Neural cell (in vitro differentiated cells): ENCODE data around the gene RAC3.

Experiments
- EP300 ChIP-seq: fragments of 450-650 bp; conservative IDR thresholded peaks from 2 replicates; pipeline ENCODE4 v1.6.1; 2014; ENCODE audit warnings: antibody characterized with exemption, mild to moderate bottlenecking, moderate library complexity; ENCODE audit not compliant: poor library complexity, severe bottlenecking
- EZH2 ChIP-seq: fragments of 200-600, 300-800 bp; shearing (Covaris generic), sonication (generic); IDR thresholded peaks from 2 replicates; pipeline ENCODE4 v1.6.1; 2014; ENCODE audit warnings: antibody characterized with exemption, low read length, borderline replicate concordance, mild to moderate bottlenecking; ENCODE audit not compliant: insufficient read depth, poor library complexity, severe bottlenecking
- POLR2AphosphoS5 ChIP-seq: IDR thresholded peaks from 2 replicates; pipeline ENCODE4 v1.6.1; 2012
- RAD21 ChIP-seq: fragments of 450-650 bp; conservative IDR thresholded peaks from 2 replicates; pipeline ENCODE4 v1.6.1; 2014; ENCODE audit warnings: antibody characterized with exemption, mild to moderate bottlenecking, moderate library complexity
- REST ChIP-seq: IDR thresholded peaks from 2 replicates; pipeline ENCODE4 v1.6.1; 2012; ENCODE audit warnings: borderline replicate concordance
- SMC3 ChIP-seq: fragments of 450-650 bp; conservative IDR thresholded peaks from 2 replicates; pipeline ENCODE4 v1.6.1; 2014; ENCODE audit warnings: antibody characterized with exemption, mild to moderate bottlenecking, moderate library complexity; ENCODE audit not compliant: poor library complexity
- TAF1 ChIP-seq: IDR thresholded peaks from 2 replicates; pipeline ENCODE4 v1.6.1; 2012; ENCODE audit warnings: low read depth
- TF ChIP-seq, protein P1 (sequence below): fragments of 450-650 bp; IDR thresholded peaks from 2 replicates; pipeline ENCODE4 v1.5.1; 2014; ENCODE audit warnings: antibody characterized with exemption, mild to moderate bottlenecking, moderate library complexity; ENCODE audit not compliant: poor library complexity, severe bottlenecking

GRCh38 chr17:82054351-82055022 lies 23.0 kb downstream of the RAC3 start:
- TF ChIP-seq, protein P1, sequence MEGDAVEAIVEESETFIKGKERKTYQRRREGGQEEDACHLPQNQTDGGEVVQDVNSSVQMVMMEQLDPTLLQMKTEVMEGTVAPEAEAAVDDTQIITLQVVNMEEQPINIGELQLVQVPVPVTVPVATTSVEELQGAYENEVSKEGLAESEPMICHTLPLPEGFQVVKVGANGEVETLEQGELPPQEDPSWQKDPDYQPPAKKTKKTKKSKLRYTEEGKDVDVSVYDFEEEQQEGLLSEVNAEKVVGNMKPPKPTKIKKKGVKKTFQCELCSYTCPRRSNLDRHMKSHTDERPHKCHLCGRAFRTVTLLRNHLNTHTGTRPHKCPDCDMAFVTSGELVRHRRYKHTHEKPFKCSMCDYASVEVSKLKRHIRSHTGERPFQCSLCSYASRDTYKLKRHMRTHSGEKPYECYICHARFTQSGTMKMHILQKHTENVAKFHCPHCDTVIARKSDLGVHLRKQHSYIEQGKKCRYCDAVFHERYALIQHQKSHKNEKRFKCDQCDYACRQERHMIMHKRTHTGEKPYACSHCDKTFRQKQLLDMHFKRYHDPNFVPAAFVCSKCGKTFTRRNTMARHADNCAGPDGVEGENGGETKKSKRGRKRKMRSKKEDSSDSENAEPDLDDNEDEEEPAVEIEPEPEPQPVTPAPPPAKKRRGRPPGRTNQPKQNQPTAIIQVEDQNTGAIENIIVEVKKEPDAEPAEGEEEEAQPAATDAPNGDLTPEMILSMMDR, result no peak
- TF ChIP-seq EZH2 (no peak), SMC3 (no peak), REST (no peak), POLR2AphosphoS5 (no peak), EP300 (no peak), RAD21 (no peak), TAF1 (no peak)
